ENCODE data around the gene DGKQ.
"Not testable (repeated sequence)": the region's sequence is repeated elsewhere in the genome, so short reads cannot be mapped to it uniquely, and the experiment has no call there.

The DGKQ gene

GRCh38 chr4:1010395-1011021, 37.1 kb upstream of the DGKQ start:
- DNase-seq: no peak

- no peak for DNase-seq
Observed at GRCh38 chr4:1009542-1010394, 36.4 kb upstream of the DGKQ start.

GRCh38 chr4:1008840-1009541, 35.6 kb upstream of the DGKQ start:
- no peak for DNase-seq

- DNase-seq: no peak
Observed at GRCh38 chr4:1006856-1007255, 33.5 kb upstream of the DGKQ start.

GRCh38 chr4:1004557-1005485, 31.5 kb upstream of the DGKQ start:
- DNase-seq: no peak

GRCh38 chr4:1004071-1004418, 30.7 kb upstream of the DGKQ start:
- no peak for DNase-seq

GRCh38 chr4:1003271-1004070, 30.1 kb upstream of the DGKQ start:
- DNase-seq: no peak

- DNase-seq: no peak
Observed at GRCh38 chr4:1002631-1003251, 29.4 kb upstream of the DGKQ start.

- no peak for DNase-seq
Observed at GRCh38 chr4:1002131-1002630, 28.8 kb upstream of the DGKQ start.

GRCh38 chr4:1001561-1002130, 28.3 kb upstream of the DGKQ start:
- no peak for DNase-seq

- no peak for DNase-seq
Observed at GRCh38 chr4:1000686-1001260, 27.4 kb upstream of the DGKQ start.

- no peak for DNase-seq
Observed at GRCh38 chr4:999882-1000425, 26.6 kb upstream of the DGKQ start.

GRCh38 chr4:999240-999863, 26.0 kb upstream of the DGKQ start:
- DNase-seq: not testable (repeated sequence)

GRCh38 chr4:998096-998691, 24.8 kb upstream of the DGKQ start:
- DNase-seq: no peak

- no peak for DNase-seq
Observed at GRCh38 chr4:997375-998071, 24.2 kb upstream of the DGKQ start.

- no peak for DNase-seq
Observed at GRCh38 chr4:996997-997374, 23.6 kb upstream of the DGKQ start.

GRCh38 chr4:996030-996996, 22.9 kb upstream of the DGKQ start:
- no peak for DNase-seq
